NCI-H187 (cell line): ENCODE data around the gene UMAD1.

Experiments used
- DNase-seq, 2 experiments: peaks; one replicate each; lab custom pipeline; 2025; lab: John Stamatoyannopoulos, UW

The UMAD1 gene

DNA sequence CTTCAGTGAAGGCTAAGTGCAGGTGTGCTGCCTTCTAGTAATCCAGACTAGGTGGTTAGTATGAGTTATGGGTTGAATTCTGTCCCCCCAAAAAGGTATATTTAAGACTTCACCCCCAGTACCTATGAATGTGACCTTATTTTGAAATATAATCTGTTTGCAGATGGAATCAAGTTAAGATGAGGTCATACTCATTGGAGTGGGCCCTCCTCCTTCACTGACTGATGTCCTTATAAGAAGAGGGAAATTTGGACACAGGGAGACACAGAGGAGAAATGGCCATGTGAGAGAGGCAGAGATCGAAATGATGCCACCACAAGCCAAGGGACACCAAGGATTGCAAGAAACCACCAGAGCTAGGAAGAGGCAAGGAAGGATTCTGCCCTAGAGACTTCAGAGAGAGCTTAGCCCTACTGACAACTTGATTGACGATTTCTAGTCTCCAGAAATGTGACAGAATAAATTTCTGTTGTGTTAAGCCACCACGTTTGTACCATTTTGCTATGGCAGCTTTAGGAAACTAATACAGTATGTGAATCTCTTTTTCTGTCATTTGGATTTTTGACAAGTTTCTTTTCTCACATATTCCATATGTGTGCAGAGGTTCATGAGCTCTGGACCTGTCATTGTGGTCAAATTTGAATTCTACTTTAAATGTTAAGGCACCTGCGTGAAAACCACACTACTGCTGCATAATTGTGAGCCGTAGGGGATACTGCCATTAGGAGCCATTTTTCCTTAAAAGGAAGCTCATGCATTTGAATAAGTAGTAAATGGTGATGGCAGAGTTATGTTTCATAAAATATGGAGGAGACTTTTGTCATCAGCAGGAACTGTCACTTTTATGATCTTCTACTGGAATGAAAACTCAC, 80.4 kb downstream of the UMAD1 start:
- DNase-seq, result no peak

- DNase-seq, result no peak
Observed at GRCh38 chr7:7731732-7732131, 91.2 kb downstream of the UMAD1 start.

- DNase-seq, result no peak
Observed at GRCh38 chr7:7732621-7733281, 92.2 kb downstream of the UMAD1 start.

DNA sequence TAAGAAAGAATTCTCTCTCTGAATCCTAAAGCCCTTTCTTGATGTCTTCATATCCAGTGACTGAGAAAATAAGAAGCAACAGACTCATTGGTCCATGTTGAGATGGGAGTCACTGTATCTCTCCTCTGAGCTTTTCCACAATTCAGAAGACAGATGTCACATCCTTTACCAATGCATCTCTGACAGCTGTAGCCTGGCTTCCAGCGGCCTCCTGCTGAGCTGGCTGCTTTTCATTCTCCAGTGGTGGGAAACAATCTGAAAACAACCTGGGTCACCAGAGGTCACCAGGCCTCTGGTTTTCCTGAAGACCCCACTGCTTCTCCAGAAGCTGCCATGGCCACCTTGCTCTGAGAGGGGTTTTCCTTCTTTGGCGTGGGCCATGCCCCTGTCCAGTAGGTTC, 96.1 kb downstream of the UMAD1 start:
- no peak for DNase-seq

GRCh38 chr7:7737674-7738073, 97.1 kb downstream of the UMAD1 start:
- DNase-seq, result no peak

- DNase-seq, result no peak
Observed at GRCh38 chr7:7738177-7738576, 97.6 kb downstream of the UMAD1 start.

GRCh38 chr7:7738622-7739021, 98.1 kb downstream of the UMAD1 start:
- DNase-seq, result no peak

- no peak for DNase-seq
Observed at GRCh38 chr7:7739204-7740036, 98.9 kb downstream of the UMAD1 start.

GRCh38 chr7:7740037-7740355, 99.4 kb downstream of the UMAD1 start:
- DNase-seq, result no peak

GRCh38 chr7:7742223-7742622, 101.7 kb downstream of the UMAD1 start:
- no peak for DNase-seq

DNA sequence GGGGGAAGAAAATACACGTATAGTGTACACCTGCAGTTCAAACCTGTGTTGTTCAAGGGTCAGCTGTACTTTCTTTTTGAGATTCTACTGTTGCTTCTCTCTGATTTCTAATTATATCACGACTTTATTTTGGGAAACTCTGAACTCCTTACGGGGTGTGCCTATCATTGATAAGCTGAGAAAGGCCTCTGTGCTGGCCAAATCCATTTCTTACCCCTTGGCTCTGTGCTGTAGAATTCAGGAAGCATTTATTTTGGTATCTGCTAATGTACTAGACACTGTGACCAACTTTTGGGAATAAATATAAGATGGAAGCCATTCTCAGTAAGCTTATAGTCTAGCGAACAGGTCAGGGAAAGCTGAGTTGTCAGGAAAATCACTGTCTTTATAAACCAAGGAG, 104.7 kb downstream of the UMAD1 start:
- no peak for DNase-seq

- no peak for DNase-seq
Observed at GRCh38 chr7:7745966-7746365, 105.4 kb downstream of the UMAD1 start.

- DNase-seq, result no peak
Observed at GRCh38 chr7:7746458-7746857, 105.9 kb downstream of the UMAD1 start.

DNA sequence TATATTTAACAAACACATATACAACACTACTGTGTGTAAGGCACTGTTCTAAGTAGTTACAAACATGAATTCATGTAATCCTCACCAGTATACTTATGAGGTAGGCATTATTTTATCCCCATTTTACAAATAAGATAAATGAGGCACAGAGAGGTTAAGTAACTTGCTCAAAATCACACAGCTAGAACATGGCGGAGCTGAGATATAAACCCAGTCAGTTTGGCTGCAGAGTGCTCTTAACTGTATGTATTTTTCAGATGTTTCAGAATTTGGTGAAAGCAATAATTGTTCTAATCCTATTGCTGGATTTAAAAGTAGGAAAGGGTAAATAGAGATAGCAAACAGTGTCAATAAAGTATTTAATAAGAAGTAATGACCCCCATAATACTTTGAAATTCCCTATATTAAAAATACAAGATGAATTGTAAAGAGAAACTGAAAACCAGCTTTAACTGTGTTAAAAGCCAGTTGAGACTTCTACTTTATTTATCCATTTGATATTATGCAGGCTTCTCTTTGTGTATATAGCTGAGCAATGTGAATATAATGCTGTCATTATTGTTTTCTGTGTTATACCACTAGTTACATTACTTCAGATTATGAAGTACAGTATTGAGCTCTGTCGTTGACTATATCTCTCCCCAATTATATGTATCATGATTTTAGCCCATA, 110.2 kb downstream of the UMAD1 start:
- DNase-seq, result no peak

- no peak for DNase-seq
Observed at GRCh38 chr7:7751243-7752092, 110.9 kb downstream of the UMAD1 start.

DNA sequence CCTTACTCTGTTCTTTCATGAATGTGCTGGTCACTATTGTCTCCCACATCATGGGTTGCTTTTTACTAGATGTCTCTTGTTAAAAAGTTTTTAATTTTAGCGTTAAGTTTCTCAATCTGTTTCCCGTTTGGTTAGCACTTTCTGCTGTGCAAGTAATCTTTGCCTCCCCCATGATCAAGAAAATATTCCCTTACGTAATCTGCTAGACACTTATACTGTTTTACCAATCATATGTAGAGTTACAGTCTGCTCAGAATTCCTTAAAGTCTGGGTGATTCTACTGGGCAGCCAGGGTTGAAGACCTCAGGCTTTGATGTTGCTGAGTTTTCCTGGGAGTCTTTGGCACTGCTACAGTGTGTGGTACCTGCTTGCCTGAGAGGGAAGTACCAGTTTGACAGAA, 116.0 kb downstream of the UMAD1 start:
- no peak for DNase-seq

GRCh38 chr7:7757576-7757975, 117.0 kb downstream of the UMAD1 start:
- no peak for DNase-seq

DNA sequence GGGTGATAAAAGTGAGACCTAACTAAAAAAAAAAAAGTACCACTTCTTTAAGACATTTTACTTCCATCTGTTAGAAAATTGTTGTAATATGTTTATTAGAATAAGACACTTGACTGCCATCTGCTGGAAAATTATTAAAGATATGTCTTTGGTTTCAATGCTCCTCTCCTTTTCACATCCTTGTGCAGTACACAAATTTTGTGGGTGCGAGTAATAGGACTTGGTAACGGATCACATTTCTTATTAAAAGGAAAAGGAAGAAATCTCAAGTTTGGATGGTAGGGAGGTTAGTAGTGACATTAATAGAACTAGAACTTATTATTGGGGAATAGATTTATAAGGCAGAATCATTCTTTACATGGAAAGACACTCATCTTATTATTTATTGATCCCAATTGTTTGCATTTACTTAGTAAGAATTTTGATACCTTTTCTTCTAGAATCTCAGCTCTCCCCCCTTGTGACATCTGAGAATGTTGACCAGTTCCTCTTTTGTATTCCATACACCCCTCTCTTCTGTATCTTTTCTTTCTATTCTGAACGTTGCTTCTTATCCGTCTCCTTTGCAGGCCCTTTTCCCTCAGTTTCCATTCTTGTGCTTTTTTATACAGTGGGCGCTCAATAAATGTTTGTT, 120.9 kb downstream of the UMAD1 start:
- DNase-seq, result no peak

- no peak for DNase-seq
Observed at GRCh38 chr7:7761974-7762779, 121.6 kb downstream of the UMAD1 start.
